ENCODE data around the gene POTEE.
"Not testable (repeated sequence)": the region's sequence is repeated elsewhere in the genome, so short reads cannot be mapped to it uniquely, and the experiment has no call there.

GRCh38 chr2:131210434-131211211 is 1.3 kb downstream of the POTEE start:
- TF ChIP-seq POLR2A, CTCF (IDR thresholded peaks at IDR 0.05): not testable (repeated sequence)

Measured in testis (tissue), 2 donors.